Ascending aorta (tissue), 2 donors: Measurements from ENCODE around the gene GH2. TPM values are rescaled to one million over a fixed set of nuclear protein-coding genes. Genes with fewer than 3 reads are reported as not detected.
"Not testable (repeated sequence)": the region's sequence is repeated elsewhere in the genome, so short reads cannot be mapped to it uniquely, and the experiment has no call there.

Experiments
- DNase-seq, 2 donors: peaks; one replicate each; pipeline ENCODE4 v3.0.0-alpha.2; 2019; ENCODE audit warnings: low spot score in 2 of 2
- H3K27ac ChIP-seq, 2 donors: fragments of 200-600 bp; sonication (generic); one replicate each; pipeline ENCODE4 v1.5.1; 2016 to 2017; ENCODE audit warnings: mild to moderate bottlenecking in 1 of 2
- H3K27me3 ChIP-seq: fragments of 200-600 bp; sonication (generic); one replicate; pipeline ENCODE4 v1.5.1; 2017
- H3K36me3 ChIP-seq, 2 donors: fragments of 200-600 bp; sonication (generic); one replicate each; pipeline ENCODE4 v1.5.1; 2016
- H3K4me1 ChIP-seq, 2 donors: fragments of 200-600 bp; sonication (generic); one replicate each; pipeline ENCODE4 v1.5.1; 2016 to 2017; ENCODE audit warnings: mild to moderate bottlenecking in 1 of 2
- H3K4me3 ChIP-seq, 2 donors: fragments of 200-600 bp; sonication (generic); one replicate each; pipeline ENCODE4 v1.5.1; 2016 to 2017; ENCODE audit warnings: mild to moderate bottlenecking in 1 of 2
- H3K9me3 ChIP-seq, 2 donors: fragments of 200-600 bp; sonication (generic); one replicate each; pipeline ENCODE4 v1.5.1; 2016
- intact Hi-C: fragments of 100-400 bp; cut with DNase I; formaldehyde crosslinking; loops from one replicate; pipeline ENCODE4 v1.15.1; 2023
- total RNA-seq: library from RNA; depleted of rRNA; stranded (reverse); fragments of >200 nt; gene quantifications from one replicate; pipeline ENCODE4 v1.1.0, GENCODE V29; 2016
- TF ChIP-seq, protein P1 (sequence below), 3 experiments: fragments of 200-600 bp in 2 of 3; fragments of 450-650 bp in 1 of 3; sonication (generic) in 2 of 3; IDR thresholded peaks; one replicate each; pipeline ENCODE4 v1.5.1; 2016 to 2019; ENCODE audit warnings: antibody characterized with exemption in 3 of 3, mild to moderate bottlenecking in 1 of 3, moderate library complexity in 1 of 3

Gene GH2
- total RNA-seq, 1 donor from 2014 or later: not detected

DNA sequence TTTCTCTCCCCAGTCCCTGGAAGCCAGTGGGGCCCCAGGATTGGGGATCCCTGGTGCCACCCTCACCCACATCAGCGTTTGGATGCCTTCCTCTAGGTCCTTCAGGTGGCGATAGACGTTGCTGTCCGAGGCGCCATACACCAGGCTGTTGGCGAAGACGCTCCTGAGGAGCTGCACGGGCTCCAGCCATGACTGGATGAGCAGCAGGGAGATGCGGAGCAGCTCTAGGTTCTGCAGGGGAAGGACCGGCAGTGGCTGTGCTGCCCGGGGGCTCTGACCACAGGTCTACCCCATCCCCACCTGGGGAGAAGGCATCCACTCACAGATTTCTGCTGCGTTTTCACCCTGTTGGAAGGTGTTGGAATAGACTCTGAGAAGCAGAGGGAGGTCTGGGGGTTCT lies 1.0 kb downstream of the GH2 start:
- H3K9me3 ChIP-seq: no peaks in the 10 kb centered on the region
- no peaks in the 10 kb centered on the region for H3K36me3 ChIP-seq
- no peaks in the 10 kb centered on the region for H3K4me1 ChIP-seq
- DNase-seq: no peak
- H3K27ac ChIP-seq: no peak overlapping the region
- intact Hi-C loops: no loop called here
- no peaks in the 10 kb centered on the region for H3K27me3 ChIP-seq
- H3K4me3 ChIP-seq: no peak overlapping the region
- TF ChIP-seq, protein P1, sequence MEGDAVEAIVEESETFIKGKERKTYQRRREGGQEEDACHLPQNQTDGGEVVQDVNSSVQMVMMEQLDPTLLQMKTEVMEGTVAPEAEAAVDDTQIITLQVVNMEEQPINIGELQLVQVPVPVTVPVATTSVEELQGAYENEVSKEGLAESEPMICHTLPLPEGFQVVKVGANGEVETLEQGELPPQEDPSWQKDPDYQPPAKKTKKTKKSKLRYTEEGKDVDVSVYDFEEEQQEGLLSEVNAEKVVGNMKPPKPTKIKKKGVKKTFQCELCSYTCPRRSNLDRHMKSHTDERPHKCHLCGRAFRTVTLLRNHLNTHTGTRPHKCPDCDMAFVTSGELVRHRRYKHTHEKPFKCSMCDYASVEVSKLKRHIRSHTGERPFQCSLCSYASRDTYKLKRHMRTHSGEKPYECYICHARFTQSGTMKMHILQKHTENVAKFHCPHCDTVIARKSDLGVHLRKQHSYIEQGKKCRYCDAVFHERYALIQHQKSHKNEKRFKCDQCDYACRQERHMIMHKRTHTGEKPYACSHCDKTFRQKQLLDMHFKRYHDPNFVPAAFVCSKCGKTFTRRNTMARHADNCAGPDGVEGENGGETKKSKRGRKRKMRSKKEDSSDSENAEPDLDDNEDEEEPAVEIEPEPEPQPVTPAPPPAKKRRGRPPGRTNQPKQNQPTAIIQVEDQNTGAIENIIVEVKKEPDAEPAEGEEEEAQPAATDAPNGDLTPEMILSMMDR (IDR thresholded peaks at IDR 0.05): no peak

DNA sequence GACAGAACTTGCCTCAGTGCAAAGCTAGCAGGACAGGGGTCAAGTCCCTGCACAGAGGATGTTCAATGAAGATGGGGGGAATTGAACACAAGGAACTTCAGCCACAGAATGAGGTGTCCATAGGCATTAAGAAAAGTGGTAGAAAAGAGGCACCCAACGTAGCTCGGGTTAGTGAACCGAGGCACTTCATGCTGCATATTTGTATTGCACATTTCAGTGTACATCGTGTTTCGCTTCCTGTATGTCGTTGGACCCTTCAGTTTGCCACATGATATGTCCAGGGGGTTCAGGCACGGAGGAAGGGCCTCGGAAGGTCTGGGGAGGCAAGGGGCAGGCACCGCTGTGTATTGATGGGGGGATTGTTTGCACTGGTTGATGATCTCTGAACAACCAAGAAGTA lies 3.3 kb downstream of the GH2 start:
- H3K4me1 ChIP-seq, intact Hi-C loops, H3K27me3 ChIP-seq, H3K4me3 ChIP-seq, DNase-seq, H3K9me3 ChIP-seq, H3K36me3 ChIP-seq, H3K27ac ChIP-seq: not testable (repeated sequence)

DNA sequence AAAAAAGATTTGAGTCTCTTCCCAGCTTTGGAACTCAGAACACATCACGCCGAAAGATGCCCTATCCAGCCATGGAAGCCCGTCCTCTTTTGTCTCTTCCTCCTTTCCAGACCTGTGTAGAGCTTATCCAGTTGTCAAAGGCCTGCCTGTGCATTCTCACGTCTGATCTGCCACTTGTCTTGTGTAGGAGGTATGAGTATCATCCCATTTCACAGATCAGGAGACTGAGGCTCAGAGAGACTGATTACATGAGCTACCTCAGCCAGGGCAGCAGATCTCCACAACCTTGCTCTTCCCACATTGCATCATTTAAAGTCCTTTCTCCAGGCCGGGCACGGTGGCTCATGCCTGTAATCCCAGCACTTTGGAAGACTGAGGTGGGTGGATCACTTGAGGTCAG lies 7.1 kb downstream of the GH2 start:
- H3K9me3 ChIP-seq: not testable (repeated sequence)

DNA sequence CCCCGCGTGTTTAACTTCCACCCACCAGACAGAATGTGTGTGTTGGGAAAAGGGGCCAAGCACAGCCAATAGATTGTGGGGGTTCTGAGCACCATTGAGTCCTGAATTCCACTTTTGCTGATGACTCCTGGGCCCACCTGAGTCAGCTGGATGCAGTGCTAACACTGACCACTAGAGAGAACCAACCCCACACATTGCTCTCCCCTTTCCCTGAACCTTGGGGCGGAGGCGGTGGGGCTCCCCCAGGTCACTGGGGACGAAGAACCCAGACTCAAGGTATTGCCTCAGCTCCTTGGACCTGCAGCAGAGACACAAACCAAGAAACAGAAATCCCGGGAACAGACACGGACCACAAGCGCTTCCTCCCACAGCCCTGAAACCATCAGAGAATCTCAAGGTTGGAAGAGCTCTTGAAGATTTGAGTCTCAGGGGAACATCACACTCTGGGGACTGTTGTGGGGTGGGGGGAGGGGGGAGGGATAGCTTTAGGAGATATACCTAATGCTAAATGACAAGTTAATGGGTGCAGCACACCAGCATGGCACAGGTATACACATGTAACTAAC lies 7.6 kb downstream of the GH2 start:
- H3K27ac ChIP-seq, H3K4me1 ChIP-seq, DNase-seq, H3K4me3 ChIP-seq, intact Hi-C loops, H3K9me3 ChIP-seq, H3K36me3 ChIP-seq, H3K27me3 ChIP-seq: not testable (repeated sequence)

More for the DNA sequence above, 7.1 kb downstream of the GH2 start:
- DNase-seq, H3K27me3 ChIP-seq, H3K4me1 ChIP-seq, H3K27ac ChIP-seq, H3K36me3 ChIP-seq, H3K4me3 ChIP-seq, intact Hi-C loops: not testable (repeated sequence)

DNA sequence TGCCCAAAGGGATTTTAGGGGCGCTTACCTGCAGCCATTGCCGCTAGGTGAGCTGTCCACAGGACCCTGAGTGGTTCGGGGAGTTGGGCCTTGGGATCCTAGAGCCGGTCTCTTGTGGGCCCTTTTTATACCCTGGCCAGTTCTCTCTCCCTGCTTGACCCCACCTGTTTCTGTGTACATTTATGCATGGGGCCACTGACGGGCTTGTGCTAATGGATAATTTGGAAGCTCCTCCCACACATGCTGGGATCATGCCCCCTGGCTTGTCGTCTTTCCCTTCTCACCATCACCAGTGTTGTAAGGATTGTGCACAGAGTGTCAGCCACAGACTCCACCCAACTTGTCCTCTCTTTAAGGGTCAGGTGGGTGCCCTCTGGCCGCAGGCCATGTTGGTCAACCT lies 8.2 kb downstream of the GH2 start, which contains the start of gene CSH2:
Gene CSH2, minus strand, starts transcription at position 101 of the 400 bp plus-strand sequence. Its CDS starts 63 bp downstream, at position 38.
- H3K27me3 ChIP-seq, intact Hi-C loops, H3K4me3 ChIP-seq: not testable (repeated sequence)

DNA sequence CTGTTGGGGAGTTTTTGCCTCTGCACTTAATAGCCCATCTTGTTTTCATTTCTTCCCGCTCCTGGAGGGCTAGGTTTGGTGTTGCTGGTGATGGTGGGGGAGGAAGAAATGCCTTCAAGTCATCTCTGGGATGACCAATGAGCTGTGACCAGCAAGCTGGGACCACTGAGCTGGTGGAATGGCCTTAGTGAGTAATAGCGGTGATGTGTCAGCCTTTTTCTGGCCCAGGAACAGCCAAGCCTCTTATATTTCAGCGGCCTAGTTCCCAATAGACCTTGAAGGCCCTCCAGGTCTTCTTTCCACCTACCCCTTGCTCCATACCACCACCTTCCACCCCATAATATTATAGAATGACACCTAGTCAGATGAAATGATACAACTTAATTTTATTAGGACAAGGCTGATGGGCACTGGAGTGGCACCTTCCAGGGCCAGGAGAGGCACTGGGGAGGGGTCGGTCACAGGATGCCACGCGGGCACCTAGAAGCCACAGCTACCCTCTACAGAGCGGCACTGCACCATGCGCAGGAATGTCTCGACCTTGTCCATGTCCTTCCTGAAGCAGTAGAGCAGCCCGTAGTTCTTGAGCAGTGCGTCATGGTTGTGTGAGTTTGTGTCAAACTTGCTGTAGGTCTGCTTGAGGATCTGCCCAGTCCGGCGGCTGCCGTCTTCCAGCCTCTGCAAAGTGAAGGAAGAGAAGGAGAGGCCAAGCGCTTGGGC lies 9.9 kb downstream of the GH2 start:
- H3K4me1 ChIP-seq, intact Hi-C loops, H3K9me3 ChIP-seq, H3K27me3 ChIP-seq, H3K4me3 ChIP-seq, H3K27ac ChIP-seq, H3K36me3 ChIP-seq, DNase-seq: not testable (repeated sequence)

More for the DNA sequence above, 8.2 kb downstream of the GH2 start, which contains the start of gene CSH2:
- not testable (repeated sequence) for H3K9me3 ChIP-seq, H3K36me3 ChIP-seq, H3K4me1 ChIP-seq, DNase-seq, H3K27ac ChIP-seq

DNA sequence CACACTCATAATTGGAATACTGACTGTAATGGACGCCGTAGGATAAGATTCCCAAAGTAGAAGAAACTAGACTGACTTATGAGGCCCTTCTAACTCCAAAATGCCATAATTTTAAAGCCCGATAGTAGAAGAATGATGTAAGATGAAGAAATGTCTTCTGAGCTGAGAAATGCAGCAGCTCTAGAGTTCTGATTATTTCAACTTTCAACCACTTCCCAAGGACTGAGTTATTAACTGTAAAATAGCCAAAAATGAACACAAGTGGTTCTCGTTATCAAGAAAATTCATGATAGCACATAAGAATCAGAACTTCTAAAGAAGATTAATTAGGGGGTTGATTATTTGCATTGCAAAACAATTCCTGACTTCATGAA lies 11.5 kb downstream of the GH2 start:
- H3K4me3 ChIP-seq, H3K9me3 ChIP-seq, H3K27me3 ChIP-seq, H3K36me3 ChIP-seq, intact Hi-C loops, H3K27ac ChIP-seq, H3K4me1 ChIP-seq, DNase-seq: not testable (repeated sequence)

DNA sequence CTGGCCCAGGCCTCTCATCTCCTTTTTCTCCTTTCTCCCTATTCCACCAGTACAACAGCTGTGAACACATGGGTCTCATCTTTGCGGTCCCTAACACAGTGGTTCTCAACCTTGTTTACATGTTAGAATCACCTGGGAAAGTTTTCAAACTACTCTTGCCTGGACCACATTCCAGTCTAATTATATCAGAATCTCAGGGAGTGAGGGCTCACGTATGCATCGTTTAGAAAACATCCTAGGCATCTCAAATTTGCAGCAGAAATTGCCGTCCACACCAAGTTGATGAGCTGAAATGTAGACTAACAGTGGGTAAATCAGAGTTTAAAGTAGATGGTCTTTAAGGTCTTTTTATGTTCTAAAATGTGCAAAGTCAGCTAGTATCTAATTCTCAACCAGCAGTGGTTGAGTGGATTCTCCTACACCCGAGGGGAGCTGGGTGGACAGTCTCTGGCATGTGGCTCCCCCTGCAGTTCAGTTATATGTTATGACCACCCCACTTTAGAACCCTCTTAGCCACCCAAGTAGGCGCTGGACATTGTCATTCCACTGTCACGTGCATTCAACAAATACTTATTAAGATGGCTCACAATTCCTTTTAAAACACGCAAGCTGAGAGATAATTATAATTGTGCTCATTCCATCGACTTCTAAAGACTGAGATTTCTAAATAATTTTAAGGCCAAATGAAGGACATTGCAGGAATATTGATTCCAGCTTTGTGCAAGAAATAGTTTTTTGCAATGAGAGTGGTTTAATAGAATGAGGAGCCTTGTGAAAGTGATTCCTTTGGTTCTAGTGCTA lies 12.1 kb downstream of the GH2 start:
- H3K27ac ChIP-seq, H3K36me3 ChIP-seq, H3K4me3 ChIP-seq, H3K4me1 ChIP-seq, H3K9me3 ChIP-seq, intact Hi-C loops, H3K27me3 ChIP-seq, DNase-seq: not testable (repeated sequence)

DNA sequence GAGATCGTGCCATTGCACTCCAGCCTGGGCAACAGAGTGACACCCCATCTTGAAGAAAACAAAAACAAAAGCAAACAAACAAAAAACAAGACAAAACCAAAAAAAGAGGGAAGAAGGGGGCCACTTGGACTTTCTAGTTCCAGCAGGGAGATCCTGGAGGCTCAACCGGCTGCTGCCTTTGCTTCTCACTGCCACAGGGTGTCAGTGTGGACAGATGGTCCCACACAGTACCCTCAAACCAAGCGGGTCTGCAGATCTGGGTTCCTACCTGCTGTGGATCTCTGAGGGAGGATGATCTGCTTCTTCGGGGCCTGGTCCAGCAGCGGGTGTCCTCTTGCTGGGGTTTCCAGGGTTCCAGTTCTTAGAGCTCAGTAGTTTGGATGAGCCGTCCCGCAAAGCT lies 15.1 kb downstream of the GH2 start:
- H3K27me3 ChIP-seq, H3K27ac ChIP-seq, intact Hi-C loops, H3K36me3 ChIP-seq, H3K4me1 ChIP-seq, H3K4me3 ChIP-seq, H3K9me3 ChIP-seq, DNase-seq: not testable (repeated sequence)
